PC-9 (cell line): Measurements from ENCODE around the gene CTDP1. TPM values are rescaled to one million over a fixed set of nuclear protein-coding genes. Genes with fewer than 3 reads are reported as not detected.

Source experiments
- BruUV-seq: library from RNA; stranded (reverse); fragments of 400-500 nt; replicated peaks from 2 replicates; lab custom pipeline; 2021; lab: Mats Ljungman, UMichigan
- CTCF ChIA-PET: fragments of 300-600 bp; sonication (Branson Sonifier 250); formaldehyde crosslinking; loops from one replicate; lab custom pipeline; 2022; ENCODE audit warnings: antibody characterized with exemption; lab: Charles Lee
- POLR2A ChIA-PET: fragments of 300-600 bp; sonication (Branson Sonifier 250); formaldehyde crosslinking; loops from one replicate; lab custom pipeline; 2022; ENCODE audit warnings: antibody characterized with exemption; ENCODE audit not compliant: unreplicated experiment; lab: Charles Lee
- DNase-seq, 2 experiments: peaks; one replicate each; pipeline versions ENCODE4 v3.0.0 to v3.0.0-alpha.2; 2015 to 2022; ENCODE audit warnings: mixed read lengths in 1 of 2
- H2AFZ ChIP-seq: fragments of 200-600 bp; sonication (generic); 2 replicates; pipeline ENCODE4 v1.8.1; 2017; ENCODE audit warnings: antibody characterized with exemption
- H3F3A ChIP-seq: fragments of 200-600 bp; sonication (generic); 2 replicates; pipeline ENCODE4 v1.8.1; 2017; ENCODE audit warnings: antibody characterized with exemption, mild to moderate bottlenecking, low read depth; ENCODE audit not compliant: insufficient read depth
- H3K27ac ChIP-seq: fragments of 200-600 bp; sonication (generic); 2 replicates; pipeline ENCODE4 v1.6.1; 2016; ENCODE audit warnings: mixed run types
- H3K27me3 ChIP-seq: fragments of 200-600 bp; sonication (generic); 2 replicates; pipeline ENCODE4 v1.6.1; 2016; ENCODE audit warnings: low read depth, mixed run types; ENCODE audit not compliant: insufficient read depth
- H3K36me3 ChIP-seq: fragments of 200-600 bp; sonication (generic); 2 replicates; pipeline ENCODE4 v1.6.1; 2016; ENCODE audit warnings: low read depth, mixed run types
- H3K4me1 ChIP-seq: fragments of 200-600 bp; sonication (generic); replicated peaks from 2 replicates; pipeline ENCODE4 v1.6.1; 2016; ENCODE audit warnings: mixed run types; ENCODE audit not compliant: insufficient read depth
- H3K4me2 ChIP-seq: fragments of 200-600 bp; sonication (generic); 2 replicates; pipeline ENCODE4 v1.6.1; 2017; ENCODE audit warnings: mixed run types
- H3K4me3 ChIP-seq: fragments of 200-600 bp; sonication (generic); 2 replicates; pipeline ENCODE4 v1.6.1; 2016; ENCODE audit warnings: mixed run types
- H3K79me2 ChIP-seq: fragments of 200-600 bp; sonication (generic); 2 replicates; pipeline ENCODE4 v1.6.1; 2017; ENCODE audit warnings: low read depth, mixed run types
- H3K9me2 ChIP-seq: fragments of 200-600 bp; sonication (generic); 2 replicates; pipeline ENCODE4 v1.8.1; 2017; ENCODE audit warnings: mild to moderate bottlenecking; ENCODE audit not compliant: insufficient read depth
- H3K9me3 ChIP-seq: fragments of 200-600 bp; sonication (generic); 2 replicates; pipeline ENCODE4 v1.8.1; 2016; ENCODE audit warnings: low read depth; ENCODE audit not compliant: insufficient read depth
- H4K20me1 ChIP-seq: fragments of 200-600 bp; sonication (generic); 2 replicates; pipeline ENCODE4 v1.8.1; 2017; ENCODE audit not compliant: insufficient read depth
- CTCF ChIP-seq: fragments of 200-600 bp; sonication (generic); conservative IDR thresholded peaks from 2 replicates; pipeline ENCODE4 v1.6.1; 2017; ENCODE audit warnings: mixed run types, antibody characterized with exemption, mild to moderate bottlenecking, moderate library complexity
- EZH2 ChIP-seq: fragments of 200-600 bp; sonication (generic); IDR thresholded peaks from 2 replicates; pipeline ENCODE4 v1.8.0; 2017; ENCODE audit warnings: antibody characterized with exemption, low read depth
- intact Hi-C: fragments of 100-400 bp; cut with micrococcal nuclease; formaldehyde crosslinking; loops from one replicate; pipeline ENCODE4 v1.10.0; 2022; ENCODE audit not compliant: unreplicated experiment
- total RNA-seq: library from RNA; stranded (reverse); gene quantifications from 2 replicates; pipeline ENCODE4 v1.2.3, GENCODE V29; 2021

Gene CTDP1
- total RNA-seq, 1 experiment from 2014 or later = 16.0 TPM

DNA sequence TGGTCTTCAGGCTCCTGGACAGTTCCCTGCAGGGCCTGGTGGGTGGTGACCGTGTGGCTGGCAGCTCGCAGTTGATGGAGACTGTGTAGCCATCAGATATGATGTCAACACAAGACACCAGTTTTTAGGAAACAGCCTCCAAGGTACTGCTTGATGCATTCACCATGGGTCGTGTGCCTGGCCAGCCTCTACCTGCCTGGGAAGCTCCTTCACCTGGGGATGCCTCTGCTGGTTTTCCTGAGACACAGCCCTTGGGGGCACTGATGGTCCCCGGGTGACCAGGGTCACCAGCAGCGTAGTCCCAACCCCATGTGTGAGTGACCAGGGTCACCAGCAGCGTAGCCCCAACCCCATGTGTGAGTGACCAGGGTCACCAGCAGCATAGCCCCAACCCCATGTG, 84.5 kb downstream of the CTDP1 start:
- POLR2A ChIA-PET = no interaction called here
- TF ChIP-seq CTCF = no peak
- no peak for TF ChIP-seq EZH2
- DNase-seq = no peak
- Histone ChIP-seq H3K79me2 (no peaks in the 10 kb centered on the region), H3K4me3 (no peak overlapping the region), H3K9me2 (no peaks in the 10 kb centered on the region), H3K27me3 (peaks cover 36% of the 10 kb centered on the region), H3K4me1 (no peaks in the 10 kb centered on the region), H2AFZ (no peak overlapping the region), H3K9me3 (no peaks in the 10 kb centered on the region), H3K36me3 (no peaks in the 10 kb centered on the region), H3K4me2 (no peak overlapping the region), H3K27ac (no peak overlapping the region), H4K20me1 (no peaks in the 10 kb centered on the region), H3F3A (no peaks in the 10 kb centered on the region)
- BruUV-seq = no TSS peak
- intact Hi-C loops = no loop called here
- CTCF ChIA-PET = no interaction called here

GRCh38 chr18:79765491-79766245, 86.1 kb downstream of the CTDP1 start:
- no peaks in the 10 kb centered on the region for H3K9me2 ChIP-seq
- BruUV-seq = no TSS peak
- H3K9me3 ChIP-seq = no peaks in the 10 kb centered on the region
- intact Hi-C loops = no loop called here
- no peaks in the 10 kb centered on the region for H3K36me3 ChIP-seq
- no peaks in the 10 kb centered on the region for H3K4me1 ChIP-seq
- no peaks in the 10 kb centered on the region for H4K20me1 ChIP-seq
- no peaks in the 10 kb centered on the region for H3F3A ChIP-seq
- H3K4me2 ChIP-seq = no peak overlapping the region
- no peak overlapping the region for H3K27ac ChIP-seq
- no peak overlapping the region for H3K4me3 ChIP-seq
- POLR2A ChIA-PET = no interaction called here
- no peak overlapping the region for H2AFZ ChIP-seq
- no peak for DNase-seq
- no peaks in the 10 kb centered on the region for H3K79me2 ChIP-seq
- CTCF ChIA-PET = no interaction called here
- peaks cover 51% of the 10 kb centered on the region for H3K27me3 ChIP-seq
- TF ChIP-seq CTCF = no peak
- TF ChIP-seq EZH2 = no peak

DNA sequence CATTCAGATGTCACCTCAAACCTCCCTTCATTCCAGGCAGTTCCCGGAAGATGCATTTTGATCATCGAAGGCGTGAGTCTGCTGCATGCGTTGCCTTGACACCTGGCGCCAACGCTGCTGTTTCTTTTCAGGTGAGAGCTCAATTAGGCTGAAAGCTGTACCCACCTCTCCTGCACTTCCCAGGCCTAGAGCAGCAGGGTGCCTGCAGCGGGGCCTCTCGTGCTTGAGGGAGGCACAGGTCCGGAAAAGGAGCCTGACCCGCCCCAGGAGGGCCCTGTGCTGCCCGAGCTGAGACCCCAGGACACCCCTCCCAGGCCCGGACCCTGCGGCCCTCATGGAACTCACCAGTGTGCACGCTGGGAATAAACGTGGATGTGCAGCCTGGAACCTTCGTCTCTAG, 86.7 kb downstream of the CTDP1 start:
- Histone ChIP-seq H4K20me1 (no peaks in the 10 kb centered on the region), H3K9me2 (no peaks in the 10 kb centered on the region), H2AFZ (no peak overlapping the region), H3K9me3 (no peaks in the 10 kb centered on the region), H3K79me2 (no peaks in the 10 kb centered on the region), H3K27ac (no peak overlapping the region), H3K4me3 (no peak overlapping the region), H3K4me2 (no peak overlapping the region), H3K27me3 (peaks cover 52% of the 10 kb centered on the region), H3F3A (no peaks in the 10 kb centered on the region), H3K36me3 (no peaks in the 10 kb centered on the region), H3K4me1 (no peaks in the 10 kb centered on the region)
- POLR2A ChIA-PET = no interaction called here
- no peak for TF ChIP-seq EZH2
- TF ChIP-seq CTCF = no peak
- intact Hi-C loops = no loop called here
- no TSS peak for BruUV-seq
- no peak for DNase-seq
- CTCF ChIA-PET = no interaction called here
